Dermis microvascular lymphatic vessel endothelial cell (primary cell): ENCODE data around the gene CHMP4B. TPM values are rescaled to one million over a fixed set of nuclear protein-coding genes. Genes with fewer than 3 reads are reported as not detected.

ENCODE experiments used
- DNase-seq, 2 donors: peaks; one replicate each; pipeline versions ENCODE4 v3.0.0 to v3.0.0-alpha.2; 2010; ENCODE audit warnings: low read depth in 2 of 2
- total RNA-seq: library from RNA; depleted of rRNA; stranded (reverse); fragments of >200 nt; gene quantifications from 2 replicates; pipeline ENCODE4 v1.2.1, GENCODE V29; 2014

The CHMP4B gene
- total RNA-seq, 1 donor from 2014 or later = 27.6 TPM

- DNase-seq = no peak
Observed at GRCh38 chr20:33817411-33817810, 6.3 kb downstream of the CHMP4B start.

GRCh38 chr20:33819456-33819855 lies 8.3 kb downstream of the CHMP4B start:
- DNase-seq = no peak

- DNase-seq = no peak
Observed at GRCh38 chr20:33820362-33820761, 9.2 kb downstream of the CHMP4B start.

- no peak for DNase-seq
Observed at GRCh38 chr20:33821270-33821836, 10.2 kb downstream of the CHMP4B start.

- no peak for DNase-seq
Observed at GRCh38 chr20:33822423-33822822, 11.3 kb downstream of the CHMP4B start.

GRCh38 chr20:33822991-33823390 lies 11.8 kb downstream of the CHMP4B start:
- DNase-seq = no peak

- no peak for DNase-seq
Observed at GRCh38 chr20:33824852-33825251, 13.7 kb downstream of the CHMP4B start.

- DNase-seq = no peak
Observed at GRCh38 chr20:33825340-33826269, 14.5 kb downstream of the CHMP4B start.

GRCh38 chr20:33826270-33826897 lies 15.2 kb downstream of the CHMP4B start:
- no peak for DNase-seq

- DNase-seq = no peak
Observed at GRCh38 chr20:33827109-33827508, 16.0 kb downstream of the CHMP4B start.

GRCh38 chr20:33827634-33828325 lies 16.6 kb downstream of the CHMP4B start:
- DNase-seq = no peak

GRCh38 chr20:33828326-33828844 lies 17.2 kb downstream of the CHMP4B start:
- DNase-seq = no peak

GRCh38 chr20:33828967-33829560 lies 17.9 kb downstream of the CHMP4B start:
- DNase-seq = no peak

- DNase-seq = no peak
Observed at GRCh38 chr20:33829636-33830035, 18.5 kb downstream of the CHMP4B start.

GRCh38 chr20:33830371-33830770 lies 19.2 kb downstream of the CHMP4B start:
- no peak for DNase-seq

GRCh38 chr20:33832103-33832804 lies 21.1 kb downstream of the CHMP4B start:
- DNase-seq = peak; percentile 76 to 90

GRCh38 chr20:33833333-33833732 lies 22.2 kb downstream of the CHMP4B start:
- DNase-seq = peak in 1 of 2 donors; percentile 19

- no peak for DNase-seq
Observed at GRCh38 chr20:33835615-33836172, 24.5 kb downstream of the CHMP4B start.

- no peak for DNase-seq
Observed at GRCh38 chr20:33836277-33836676, 25.1 kb downstream of the CHMP4B start.
